Testis (tissue), 3 donors: ENCODE data around the gene LONRF2. TPM values are rescaled to one million over a fixed set of nuclear protein-coding genes. Genes with fewer than 3 reads are reported as not detected.

Experiments
- DNase-seq: peaks from one replicate; pipeline ENCODE4 v3.0.0-alpha.2; 2019
- H3K27ac ChIP-seq, 2 donors: fragments of 200-600 bp; sonication (generic); one replicate each; pipeline ENCODE4 v1.5.1; 2019
- H3K27me3 ChIP-seq: fragments of 200-600 bp; sonication (generic); one replicate; pipeline ENCODE4 v1.5.1; 2019
- H3K36me3 ChIP-seq: fragments of 200-600 bp; sonication (generic); one replicate; pipeline ENCODE4 v1.5.1; 2017; ENCODE audit warnings: low read depth; ENCODE audit errors: missing control alignments
- H3K4me1 ChIP-seq: fragments of 200-600 bp; sonication (generic); one replicate; pipeline ENCODE4 v1.5.1; 2019
- H3K4me3 ChIP-seq, 2 donors: fragments of 200-600 bp; sonication (generic); one replicate each; pipeline ENCODE4 v1.5.1; 2017 to 2019
- H3K9me3 ChIP-seq: fragments of 200-600 bp; sonication (generic); one replicate; pipeline ENCODE4 v1.5.1; 2017
- CTCF ChIP-seq, 3 experiments: fragments of 450-650 bp in 2 of 3; fragments of 200-600 bp in 1 of 3; sonication (generic) in 1 of 3; IDR thresholded peaks; one replicate each; pipeline ENCODE4 v1.5.1; 2016 to 2019; ENCODE audit warnings: antibody characterized with exemption in 3 of 3, mild to moderate bottlenecking in 2 of 3, moderate library complexity in 1 of 3
- POLR2A ChIP-seq: fragments of 450-650 bp; IDR thresholded peaks from one replicate; pipeline ENCODE4 v1.6.1; 2017; ENCODE audit warnings: antibody characterized with exemption, mild to moderate bottlenecking, moderate library complexity
- WGBS, 2 donors: methylation state at CpG; one replicate each; pipeline ENCODE4 v1.1.5; 2018; 5-methylcytosine and 5-hydroxymethylcytosine counted together
- intact Hi-C: fragments of 100-400 bp; cut with DNase I; formaldehyde crosslinking; loops from one replicate; pipeline ENCODE4 v1.15.1; 2023; ENCODE audit warnings: low total_unique reads
- polyA plus RNA-seq: library from polyadenylated mRNA; stranded (reverse); fragments of 350-450 nt; fragmentation: Illumina TruSeq; extraction: RNeasy Lipid Tissue Mini Kit (QIAGEN cat#74804); gene quantifications from one replicate; pipeline ENCODE4 v1.2.3, GENCODE V29; 2014; ENCODE audit warnings: low read depth, low replicate concordance; ENCODE audit not compliant: insufficient read depth
- total RNA-seq, 2 donors: library from RNA; depleted of rRNA; stranded (reverse); fragments of >200 nt; gene quantifications; one replicate each; pipeline ENCODE4 v1.2.3, GENCODE V29; 2016

Gene LONRF2
- total and polyA plus RNA-seq, 3 donors from 2014 or later: 6.5 to 17.7 (median 16.1) TPM

DNA sequence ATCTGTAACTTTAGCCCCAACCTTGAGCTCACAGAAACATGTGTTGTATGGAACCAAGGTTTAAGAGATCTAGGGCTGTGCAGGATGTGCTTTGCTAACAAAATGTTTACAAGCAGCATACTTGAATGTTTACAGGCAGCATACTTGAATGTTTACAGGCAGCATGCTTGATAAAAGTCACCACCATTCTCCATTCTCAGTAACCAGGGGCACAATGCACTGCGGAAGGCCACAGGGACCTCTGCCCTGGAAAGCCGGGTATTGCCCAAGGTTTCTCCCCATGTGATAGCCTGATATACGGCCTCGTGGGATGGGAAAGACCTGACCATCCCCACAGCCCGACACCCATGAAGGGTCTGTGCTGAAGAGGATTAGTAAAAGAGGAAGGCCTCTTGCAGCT, 52.4 kb downstream of the LONRF2 start:
- TF ChIP-seq CTCF (IDR thresholded peaks at IDR 0.05) (no peak), POLR2A (no peak)
- no peaks in the 10 kb centered on the region for H3K36me3 ChIP-seq
- H3K9me3 ChIP-seq: no peaks in the 10 kb centered on the region
- H3K27me3 ChIP-seq: no peaks in the 10 kb centered on the region
- DNase-seq: no peak
- no peak overlapping the region for H3K27ac ChIP-seq
- no peak overlapping the region for H3K4me3 ChIP-seq
- intact Hi-C loops: loop anchor here (5.0 kb wide), 1 partner anchor 112 kb away; no protein-coding TSS in a partner anchor
- H3K4me1 ChIP-seq: no peaks in the 10 kb centered on the region
- 62 to 68% methylated on average over 5 of the region's 5 CpGs for WGBS, 2 donors

GRCh38 chr2:100268986-100269385, 53.3 kb downstream of the LONRF2 start:
- TF ChIP-seq POLR2A (no peak), CTCF (IDR thresholded peaks at IDR 0.05) (no peak)
- H3K4me3 ChIP-seq: no peak overlapping the region
- H3K27ac ChIP-seq: no peak overlapping the region
- DNase-seq: no peak
- H3K27me3 ChIP-seq: no peaks in the 10 kb centered on the region
- intact Hi-C loops: loop anchor here (5.0 kb wide), 1 partner anchor 113 kb away; no protein-coding TSS in a partner anchor
- WGBS, 2 donors: 94 to 95% methylated on average over 3 to 4 of the region's 4 CpGs
- H3K9me3 ChIP-seq: no peaks in the 10 kb centered on the region
- no peaks in the 10 kb centered on the region for H3K36me3 ChIP-seq
- H3K4me1 ChIP-seq: no peaks in the 10 kb centered on the region

GRCh38 chr2:100267751-100268150, 54.5 kb downstream of the LONRF2 start:
- no peak for TF ChIP-seq POLR2A
- TF ChIP-seq CTCF (IDR thresholded peaks at IDR 0.05): no peak
- Histone ChIP-seq H3K27me3 (no peaks in the 10 kb centered on the region), H3K9me3 (no peaks in the 10 kb centered on the region), H3K4me1 (no peaks in the 10 kb centered on the region), H3K4me3 (no peak overlapping the region), H3K36me3 (no peaks in the 10 kb centered on the region), H3K27ac (no peak overlapping the region)
- intact Hi-C loops: loop anchor here (5.0 kb wide), 1 partner anchor 115 kb away; no protein-coding TSS in a partner anchor
- 77 to 86% methylated on average over 2 of the region's 2 CpGs for WGBS, 2 donors
- DNase-seq: no peak

- no peak for DNase-seq
- Histone ChIP-seq H3K9me3 (no peaks in the 10 kb centered on the region), H3K4me1 (no peaks in the 10 kb centered on the region), H3K27me3 (no peaks in the 10 kb centered on the region), H3K36me3 (no peaks in the 10 kb centered on the region), H3K27ac (no peak overlapping the region), H3K4me3 (no peak overlapping the region)
- TF ChIP-seq CTCF (IDR thresholded peaks at IDR 0.05) (no peak), POLR2A (no peak)
- intact Hi-C loops: loop anchor here (5.0 kb wide), 1 partner anchor 116 kb away; no protein-coding TSS in a partner anchor
- WGBS, 2 donors: 90 to 96% methylated on average over 7 of the region's 7 CpGs
These were observed 56.2 kb downstream of the LONRF2 start for GRCh38 chr2:100266126-100266525.

- no peaks in the 10 kb centered on the region for H3K4me1 ChIP-seq
- intact Hi-C loops: loop anchor here (5.0 kb wide), 1 partner anchor 117 kb away; no protein-coding TSS in a partner anchor
- no peak for DNase-seq
- no peaks in the 10 kb centered on the region for H3K27me3 ChIP-seq
- WGBS, 2 donors: 91 to 92% methylated on average over 8 to 9 of the region's 9 CpGs
- TF ChIP-seq CTCF (IDR thresholded peaks at IDR 0.05) (no peak), POLR2A (no peak)
- no peak overlapping the region for H3K27ac ChIP-seq
- H3K4me3 ChIP-seq: no peak overlapping the region
- no peaks in the 10 kb centered on the region for H3K36me3 ChIP-seq
- H3K9me3 ChIP-seq: no peaks in the 10 kb centered on the region
These were observed 57.1 kb downstream of the LONRF2 start for GRCh38 chr2:100265226-100265625.
